ENCODE results near the gene RNF150.

RNF150 gene

DNA sequence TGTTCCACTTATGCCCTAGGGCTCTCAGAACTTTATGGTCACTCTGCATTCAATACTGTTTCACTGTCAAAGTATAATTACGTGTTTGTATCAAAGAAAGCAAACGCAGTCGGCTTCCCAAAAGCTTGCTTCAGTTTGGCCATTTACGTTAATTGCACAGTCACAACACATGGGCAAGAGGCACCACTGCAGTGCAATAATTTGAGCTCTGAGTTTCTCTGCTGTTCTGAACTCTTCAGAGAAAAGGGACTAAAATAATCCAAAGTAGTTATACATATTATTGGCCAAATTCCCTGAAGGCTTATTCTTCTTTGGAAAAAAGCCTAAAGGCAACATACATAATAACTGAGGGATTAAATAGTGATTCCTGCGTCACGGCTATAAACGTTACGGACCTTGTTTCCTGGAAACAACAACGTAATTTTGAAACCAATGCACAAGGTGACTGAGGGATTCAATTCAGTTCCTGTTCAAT lies 51.3 kb downstream of the RNF150 start:
- CTCF ChIA-PET = no interaction called here

DNA sequence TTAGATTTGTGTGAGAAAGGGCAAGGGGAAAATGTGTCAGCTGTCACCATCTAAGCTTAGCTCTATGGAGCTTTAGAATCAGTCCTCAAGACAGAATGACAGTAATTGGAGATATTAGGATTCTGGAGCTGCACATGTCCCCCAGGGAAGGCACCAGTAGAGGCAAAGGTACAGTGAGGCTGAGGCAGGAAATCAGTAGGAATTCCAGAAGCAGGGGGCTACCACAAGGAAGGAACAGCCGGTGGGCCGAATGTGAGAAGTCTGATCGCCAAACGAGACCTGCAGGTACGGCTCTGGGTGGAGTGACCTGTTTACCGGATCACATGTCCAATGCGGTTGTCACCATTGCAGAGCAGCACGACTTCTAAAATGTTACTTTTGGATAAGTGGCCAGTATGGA lies 52.6 kb downstream of the RNF150 start:
- TF ChIP-seq, protein P1, sequence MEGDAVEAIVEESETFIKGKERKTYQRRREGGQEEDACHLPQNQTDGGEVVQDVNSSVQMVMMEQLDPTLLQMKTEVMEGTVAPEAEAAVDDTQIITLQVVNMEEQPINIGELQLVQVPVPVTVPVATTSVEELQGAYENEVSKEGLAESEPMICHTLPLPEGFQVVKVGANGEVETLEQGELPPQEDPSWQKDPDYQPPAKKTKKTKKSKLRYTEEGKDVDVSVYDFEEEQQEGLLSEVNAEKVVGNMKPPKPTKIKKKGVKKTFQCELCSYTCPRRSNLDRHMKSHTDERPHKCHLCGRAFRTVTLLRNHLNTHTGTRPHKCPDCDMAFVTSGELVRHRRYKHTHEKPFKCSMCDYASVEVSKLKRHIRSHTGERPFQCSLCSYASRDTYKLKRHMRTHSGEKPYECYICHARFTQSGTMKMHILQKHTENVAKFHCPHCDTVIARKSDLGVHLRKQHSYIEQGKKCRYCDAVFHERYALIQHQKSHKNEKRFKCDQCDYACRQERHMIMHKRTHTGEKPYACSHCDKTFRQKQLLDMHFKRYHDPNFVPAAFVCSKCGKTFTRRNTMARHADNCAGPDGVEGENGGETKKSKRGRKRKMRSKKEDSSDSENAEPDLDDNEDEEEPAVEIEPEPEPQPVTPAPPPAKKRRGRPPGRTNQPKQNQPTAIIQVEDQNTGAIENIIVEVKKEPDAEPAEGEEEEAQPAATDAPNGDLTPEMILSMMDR (IDR thresholded peaks at IDR 0.05; ENCODE audit: control extremely low read depth, extremely low read depth, low read depth, missing control alignments) = no peak
- no peak for DNase-seq (ENCODE audit: extremely low spot score)
- CTCF ChIA-PET = no interaction called here
- POLR2A ChIA-PET = no interaction called here

More for the DNA sequence above, 51.3 kb downstream of the RNF150 start:
- no peak for DNase-seq (ENCODE audit: extremely low spot score)
- POLR2A ChIA-PET = no interaction called here
- TF ChIP-seq, protein P1 (IDR thresholded peaks at IDR 0.05; ENCODE audit: control extremely low read depth, extremely low read depth, low read depth, missing control alignments) = no peak

DNA sequence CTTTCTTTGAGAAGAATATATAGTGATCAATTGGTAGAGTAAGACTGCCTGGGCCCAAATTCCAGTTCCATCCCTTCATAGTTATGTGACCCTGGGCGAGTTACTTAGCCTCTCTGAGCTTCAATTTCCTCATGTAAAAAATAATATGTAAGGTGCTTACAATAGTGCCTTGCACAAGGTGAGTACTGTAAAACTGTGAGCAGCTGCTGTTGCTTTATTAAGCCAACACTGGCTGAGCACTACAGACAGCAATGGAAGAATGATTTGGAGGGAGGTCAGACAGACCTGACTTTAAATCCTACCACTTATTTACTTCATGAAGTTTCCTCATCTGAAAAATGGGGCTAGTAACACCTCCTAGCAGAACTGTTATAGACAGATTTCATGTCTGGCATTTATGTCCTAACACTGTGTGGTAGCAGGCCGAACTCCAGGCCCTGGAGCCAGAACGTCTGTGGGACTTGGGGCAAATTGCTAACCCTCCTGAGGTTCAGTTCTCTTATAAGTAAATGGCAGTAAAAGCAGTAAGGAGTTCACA lies 53.8 kb downstream of the RNF150 start:
- CTCF ChIA-PET = no interaction called here
- TF ChIP-seq, protein P1 (IDR thresholded peaks at IDR 0.05; ENCODE audit: control extremely low read depth, extremely low read depth, low read depth, missing control alignments) = no peak
- DNase-seq (ENCODE audit: extremely low spot score) = no peak
- POLR2A ChIA-PET = no interaction called here

DNA sequence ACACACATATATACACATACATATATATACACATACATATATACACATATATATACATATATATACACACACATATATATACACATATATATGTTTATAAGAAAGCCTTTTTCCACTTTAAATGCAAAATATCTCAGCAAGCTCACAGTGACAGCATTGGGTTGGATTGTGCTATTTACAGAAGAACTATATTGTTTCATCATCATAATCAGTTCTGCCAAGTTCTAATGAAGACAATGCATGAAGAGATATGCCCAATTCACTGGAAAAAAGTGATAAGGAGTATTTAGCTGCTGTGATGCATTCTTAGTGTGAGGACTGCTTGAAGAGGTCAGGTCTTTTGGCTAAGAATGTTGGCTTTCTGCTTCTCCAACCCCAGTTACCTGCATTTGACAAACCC lies 54.4 kb downstream of the RNF150 start:
- TF ChIP-seq, protein P1 (IDR thresholded peaks at IDR 0.05; ENCODE audit: control extremely low read depth, extremely low read depth, low read depth, missing control alignments) = no peak
- POLR2A ChIA-PET = no interaction called here
- CTCF ChIA-PET = no interaction called here
- no peak for DNase-seq (ENCODE audit: extremely low spot score)

DNA sequence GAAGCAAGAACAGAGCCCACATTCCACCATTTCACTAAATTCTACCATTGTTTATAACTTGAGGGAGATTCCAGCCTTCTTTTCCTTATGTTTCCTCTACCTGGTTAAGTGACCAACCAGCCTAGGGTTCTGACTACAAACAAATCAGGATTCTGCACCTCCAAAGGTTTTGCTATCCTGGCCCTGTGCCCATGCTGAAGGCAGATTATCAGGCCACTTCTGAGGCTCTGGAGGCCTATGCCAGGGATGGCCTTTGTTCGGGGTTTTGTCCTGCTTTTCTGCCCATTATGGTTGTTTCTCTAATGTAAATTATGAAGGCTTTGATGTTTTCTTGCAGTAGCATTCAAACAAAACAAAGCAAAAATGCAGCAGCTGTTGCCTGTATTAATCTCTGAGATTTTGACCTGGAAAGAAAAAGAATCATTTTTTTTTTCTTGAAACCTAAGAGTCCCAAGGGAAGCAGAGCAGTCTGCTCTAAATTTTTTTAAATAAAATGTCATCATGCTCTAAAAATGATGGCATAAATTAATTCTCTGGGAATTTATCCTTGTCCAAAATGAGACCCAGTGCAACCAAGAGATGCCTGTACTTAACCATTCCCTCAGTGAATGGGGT lies 55.6 kb downstream of the RNF150 start:
- CTCF ChIA-PET = no interaction called here
- POLR2A ChIA-PET = no interaction called here
- TF ChIP-seq, protein P1 (IDR thresholded peaks at IDR 0.05; ENCODE audit: control extremely low read depth, extremely low read depth, low read depth, missing control alignments) = no peak
- DNase-seq (ENCODE audit: extremely low spot score) = no peak

DNA sequence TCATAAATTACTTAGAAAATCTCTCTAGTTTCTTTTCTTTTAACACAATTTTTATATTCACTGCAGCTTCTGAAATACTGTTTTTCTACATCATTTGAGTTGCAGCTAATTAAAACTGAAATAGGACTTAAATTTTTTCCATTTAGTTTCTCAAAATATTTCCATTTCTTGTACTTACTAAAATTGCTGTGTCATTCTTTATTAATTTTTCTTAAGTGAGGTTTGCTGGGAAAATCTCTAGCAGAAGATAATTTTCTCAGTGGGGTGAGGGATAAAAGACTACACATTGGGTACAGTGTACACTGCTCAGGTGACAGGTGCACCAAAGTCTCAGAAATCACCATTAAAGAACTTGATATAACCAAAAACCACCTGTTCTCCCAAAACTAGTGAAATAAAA lies 57.7 kb downstream of the RNF150 start:
- CTCF ChIA-PET = interaction anchor here (1.1 kb wide), 1 partner anchor 10 kb away, joined by 4 read pairs; no protein-coding TSS in a partner anchor

More for the DNA sequence above, 57.7 kb downstream of the RNF150 start:
- POLR2A ChIA-PET = no interaction called here
- TF ChIP-seq, protein P1 (IDR thresholded peaks at IDR 0.05; ENCODE audit: control extremely low read depth, extremely low read depth, low read depth, missing control alignments) = no peak
- no peak for DNase-seq (ENCODE audit: extremely low spot score)

Data from GM10248 (cell line).